ENCODE measurements around the gene SREK1.
"Not testable (repeated sequence)": the region's sequence is repeated elsewhere in the genome, so short reads cannot be mapped to it uniquely, and the experiment has no call there.

SREK1 gene

DNA sequence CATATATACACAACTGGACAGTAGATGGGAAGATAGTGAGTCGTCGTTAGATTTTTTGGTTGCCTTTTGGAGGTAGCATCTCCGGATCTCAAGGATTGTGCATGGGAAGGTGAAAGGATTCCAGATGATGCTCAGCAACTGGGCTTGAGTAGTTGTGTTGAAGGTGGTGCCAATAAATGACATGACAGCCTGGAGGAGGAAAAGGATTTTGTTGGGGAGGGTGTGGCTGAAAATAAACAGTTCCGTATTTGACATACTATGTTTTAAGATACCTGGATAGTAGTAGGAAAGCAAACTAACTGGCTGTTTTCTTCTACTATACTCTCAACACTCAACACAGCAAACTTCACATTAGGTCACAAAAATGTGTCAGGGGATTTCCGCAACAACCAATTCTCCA is 62.4 kb downstream of the SREK1 start:
- TF ChIP-seq, protein P1, sequence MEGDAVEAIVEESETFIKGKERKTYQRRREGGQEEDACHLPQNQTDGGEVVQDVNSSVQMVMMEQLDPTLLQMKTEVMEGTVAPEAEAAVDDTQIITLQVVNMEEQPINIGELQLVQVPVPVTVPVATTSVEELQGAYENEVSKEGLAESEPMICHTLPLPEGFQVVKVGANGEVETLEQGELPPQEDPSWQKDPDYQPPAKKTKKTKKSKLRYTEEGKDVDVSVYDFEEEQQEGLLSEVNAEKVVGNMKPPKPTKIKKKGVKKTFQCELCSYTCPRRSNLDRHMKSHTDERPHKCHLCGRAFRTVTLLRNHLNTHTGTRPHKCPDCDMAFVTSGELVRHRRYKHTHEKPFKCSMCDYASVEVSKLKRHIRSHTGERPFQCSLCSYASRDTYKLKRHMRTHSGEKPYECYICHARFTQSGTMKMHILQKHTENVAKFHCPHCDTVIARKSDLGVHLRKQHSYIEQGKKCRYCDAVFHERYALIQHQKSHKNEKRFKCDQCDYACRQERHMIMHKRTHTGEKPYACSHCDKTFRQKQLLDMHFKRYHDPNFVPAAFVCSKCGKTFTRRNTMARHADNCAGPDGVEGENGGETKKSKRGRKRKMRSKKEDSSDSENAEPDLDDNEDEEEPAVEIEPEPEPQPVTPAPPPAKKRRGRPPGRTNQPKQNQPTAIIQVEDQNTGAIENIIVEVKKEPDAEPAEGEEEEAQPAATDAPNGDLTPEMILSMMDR (conservative IDR thresholded peaks at IDR 0.05), result no peak
- H3K27ac ChIP-seq, result no peak overlapping the region

GRCh38 chr5:66207800-66208561 is 63.9 kb downstream of the SREK1 start:
- H3K27ac ChIP-seq, result no peak overlapping the region
- TF ChIP-seq, protein P1 (conservative IDR thresholded peaks at IDR 0.05), result no peak

- TF ChIP-seq, protein P1 (conservative IDR thresholded peaks at IDR 0.05), result no peak
- no peak overlapping the region for H3K27ac ChIP-seq
These were observed 65.2 kb downstream of the SREK1 start for GRCh38 chr5:66209350-66209749.

GRCh38 chr5:66209794-66210193 is 65.7 kb downstream of the SREK1 start:
- TF ChIP-seq, protein P1 (conservative IDR thresholded peaks at IDR 0.05), result no peak
- no peak overlapping the region for H3K27ac ChIP-seq

GRCh38 chr5:66213533-66213932 is 69.4 kb downstream of the SREK1 start:
- H3K27ac ChIP-seq, result no peak overlapping the region
- TF ChIP-seq, protein P1 (conservative IDR thresholded peaks at IDR 0.05), result no peak

DNA sequence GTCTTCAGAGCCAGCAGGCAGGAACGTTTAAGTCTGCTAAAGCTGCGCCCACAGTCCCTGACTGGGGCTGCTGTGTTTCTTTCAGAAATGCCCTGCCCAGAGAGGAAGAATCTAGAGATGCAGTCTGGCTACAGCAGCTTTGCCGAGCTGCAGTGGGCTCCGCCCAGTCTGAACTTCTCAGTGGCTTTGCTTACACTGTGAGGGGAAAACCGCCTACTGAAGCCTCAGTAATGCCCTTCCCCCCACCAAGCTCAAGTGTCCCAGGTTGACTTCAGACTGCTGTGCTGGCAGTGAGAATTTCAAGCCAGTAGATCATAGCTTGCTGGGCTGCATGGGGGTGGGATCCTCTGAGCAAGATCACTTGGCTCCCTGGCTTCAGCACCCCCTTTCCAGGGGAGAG is 78.4 kb downstream of the SREK1 start:
- no peak overlapping the region for H3K27ac ChIP-seq
- TF ChIP-seq, protein P1 (conservative IDR thresholded peaks at IDR 0.05), result no peak

GRCh38 chr5:66222896-66223295 is 78.8 kb downstream of the SREK1 start:
- not testable (repeated sequence) for H3K27ac ChIP-seq

DNA sequence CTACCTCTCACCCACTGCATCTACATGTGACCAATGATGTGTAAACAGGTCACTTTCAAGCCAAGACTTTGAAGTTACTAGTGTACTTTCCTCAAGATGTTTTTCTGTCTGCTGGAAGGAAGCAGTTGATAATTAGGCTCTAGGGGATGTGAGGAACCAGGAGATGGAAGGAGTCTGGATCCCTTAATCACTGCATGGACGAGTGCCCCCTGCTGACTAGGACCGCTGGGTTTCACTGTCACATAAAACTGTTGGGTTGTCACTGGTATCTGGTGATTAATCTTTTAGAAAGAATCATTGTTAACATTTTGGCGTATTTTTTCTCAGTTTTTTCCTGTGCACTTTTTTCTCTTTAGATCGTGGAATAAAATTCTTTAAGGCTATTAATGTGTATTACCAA is 79.5 kb downstream of the SREK1 start:
- no peak overlapping the region for H3K27ac ChIP-seq
- TF ChIP-seq, protein P1 (conservative IDR thresholded peaks at IDR 0.05), result peak; percentile 70
